Hepatocyte (in vitro differentiated cells): ENCODE measurements around the gene ZNF221. TPM values are rescaled to one million over a fixed set of nuclear protein-coding genes. Genes with fewer than 3 reads are reported as not detected.

ENCODE experiments used
- DNase-seq: peaks from one replicate; pipeline ENCODE4 v3.0.0-alpha.2; 2016; ENCODE audit warnings: low spot score
- H2AFZ ChIP-seq: fragments of 200-600 bp; sonication (generic); 2 replicates; pipeline ENCODE4 v1.6.0; 2016; ENCODE audit warnings: antibody characterized with exemption, mild to moderate bottlenecking
- H3K27ac ChIP-seq: fragments of 200-600 bp; sonication (generic); 2 replicates; pipeline ENCODE4 v1.5.1; 2016; ENCODE audit warnings: mild to moderate bottlenecking
- H3K27me3 ChIP-seq: fragments of 200-600 bp; sonication (generic); 2 replicates; pipeline ENCODE4 v1.6.1; 2016
- H3K36me3 ChIP-seq: fragments of 200-600 bp; sonication (generic); replicated peaks from 2 replicates; pipeline ENCODE4 v1.5.1; 2016; ENCODE audit warnings: low read depth; ENCODE audit not compliant: insufficient read depth
- H3K4me1 ChIP-seq: fragments of 200-600 bp; sonication (generic); 2 replicates; pipeline ENCODE4 v1.5.1; 2016; ENCODE audit warnings: mild to moderate bottlenecking, moderate library complexity; ENCODE audit not compliant: insufficient read depth
- H3K4me2 ChIP-seq: fragments of 200-600 bp; sonication (generic); 2 replicates; pipeline ENCODE4 v1.6.0; 2016
- H3K4me3 ChIP-seq: fragments of 200-600 bp; sonication (generic); 2 replicates; pipeline ENCODE4 v1.5.1; 2016; ENCODE audit warnings: mild to moderate bottlenecking
- H3K79me2 ChIP-seq: fragments of 200-600 bp; sonication (generic); 2 replicates; pipeline ENCODE4 v1.6.0; 2017; ENCODE audit warnings: mild to moderate bottlenecking
- H3K9me2 ChIP-seq: fragments of 200-600 bp; sonication (generic); replicated peaks from 2 replicates; pipeline ENCODE4 v1.6.0; 2017; ENCODE audit warnings: mild to moderate bottlenecking; ENCODE audit not compliant: insufficient read depth
- H3K9me3 ChIP-seq: fragments of 200-600 bp; sonication (generic); 2 replicates; pipeline ENCODE4 v1.5.1; 2016; ENCODE audit warnings: low read depth, mild to moderate bottlenecking
- H4K20me1 ChIP-seq: fragments of 200-600 bp; sonication (generic); 2 replicates; pipeline ENCODE4 v1.6.0; 2016; ENCODE audit warnings: mild to moderate bottlenecking; ENCODE audit not compliant: insufficient read depth, poor library complexity, severe bottlenecking
- CTCF ChIP-seq: fragments of 200-600 bp; sonication (generic); IDR thresholded peaks from 2 replicates; pipeline ENCODE4 v1.5.1; 2016; ENCODE audit warnings: antibody characterized with exemption, mild to moderate bottlenecking; ENCODE audit not compliant: poor library complexity
- EZH2 ChIP-seq: fragments of 200-600 bp; sonication (generic); IDR thresholded peaks from 2 replicates; pipeline ENCODE4 v1.6.1; 2016; ENCODE audit warnings: antibody characterized with exemption, mild to moderate bottlenecking, borderline replicate concordance
- EZH2phosphoT487 ChIP-seq: fragments of 200-600 bp; sonication (generic); IDR thresholded peaks from one replicate; pipeline ENCODE4 v1.6.1; 2018; ENCODE audit warnings: antibody characterized with exemption, mild to moderate bottlenecking, low read depth, moderate library complexity; ENCODE audit not compliant: unreplicated experiment, severe bottlenecking
- WGBS: methylation state at CpG from one replicate; pipeline ENCODE4 v1.1.6; 2016; ENCODE audit warnings: low lambda C conversion rate; ENCODE audit errors: missing lambda C conversion rate; 5-methylcytosine and 5-hydroxymethylcytosine counted together
- polyA plus RNA-seq: library from polyadenylated mRNA; unstranded; fragments of >200 nt; fragmentation: Nextera tagmentation; extraction: Ambion mirVana; gene quantifications from 2 replicates; pipeline ENCODE4 v1.2.1, GENCODE V29; 2016
- small RNA-seq: library from RNA; depleted of rRNA; stranded (forward); fragments of <200 nt; gene quantifications from one replicate; pipeline ENCODE3, GENCODE V24; 2014
- total RNA-seq: library from RNA; depleted of rRNA; stranded (reverse); fragments of >200 nt; gene quantifications from 2 replicates; pipeline ENCODE4 v1.2.3, GENCODE V29; 2014

The ZNF221 gene
- total and polyA plus RNA-seq, 2 experiments from 2014 or later, result 1.1 to 7.1 TPM

- Histone ChIP-seq H3K4me1 (peaks cover 5% of the 10 kb centered on the region), H3K9me2 (no peaks in the 10 kb centered on the region), H3K9me3 (peaks cover 44% of the 10 kb centered on the region), H3K27me3 (no peaks in the 10 kb centered on the region), H4K20me1 (no peaks in the 10 kb centered on the region), H2AFZ (no peak overlapping the region), H3K79me2 (peaks cover 26% of the 10 kb centered on the region), H3K4me3 (no peak overlapping the region), H3K36me3 (peaks cover 17% of the 10 kb centered on the region), H3K27ac (no peak overlapping the region), H3K4me2 (no peak overlapping the region)
- 98% methylated on average over 6 of the region's 6 CpGs for WGBS
- DNase-seq, result no peak
- no peak for TF ChIP-seq EZH2phosphoT487
- no peak for TF ChIP-seq CTCF
- TF ChIP-seq EZH2, result no peak
These were observed 56.4 kb downstream of the ZNF221 start for GRCh38 chr19:44007473-44007872.

- H3K4me2 ChIP-seq, result no peak overlapping the region
- H3K27ac ChIP-seq, result no peak overlapping the region
- no peaks in the 10 kb centered on the region for H3K4me1 ChIP-seq
- no peaks in the 10 kb centered on the region for H4K20me1 ChIP-seq
- DNase-seq, result no peak
- no peak overlapping the region for H3K4me3 ChIP-seq
- WGBS, result 97% methylated on average over 5 of the region's 5 CpGs
- no peaks in the 10 kb centered on the region for H3K27me3 ChIP-seq
- H3K36me3 ChIP-seq, result peaks cover 17% of the 10 kb centered on the region
- H3K9me3 ChIP-seq, result peaks cover 44% of the 10 kb centered on the region
- H2AFZ ChIP-seq, result no peak overlapping the region
- H3K79me2 ChIP-seq, result peaks cover 9% of the 10 kb centered on the region
- no peak for TF ChIP-seq CTCF
- no peak for TF ChIP-seq EZH2phosphoT487
- no peak for TF ChIP-seq EZH2
- no peaks in the 10 kb centered on the region for H3K9me2 ChIP-seq
These were observed 59.4 kb downstream of the ZNF221 start for GRCh38 chr19:44010468-44010867.

Small RNA genes within 50 kb of the gene (small RNA-seq; reads per million reads assigned to genes)
- not detected for gene AC006213.5

Other genes starting within 250 kb of the ZNF221 start
- not detected in 2 replicates for gene IRGC, start 235.2 kb upstream of the ZNF221 start, total RNA-seq
- not detected in 2 replicates for gene IRGC, start 235.2 kb upstream of the ZNF221 start, polyA plus RNA-seq
- gene SMG9, start 196.3 kb upstream of the ZNF221 start, total RNA-seq, result 9.5 and 16.1 TPM in 2 replicates
- gene SMG9, start 196.3 kb upstream of the ZNF221 start, polyA plus RNA-seq, result 34.9 and 39.7 TPM in 2 replicates
- gene KCNN4, start 170.3 kb upstream of the ZNF221 start, total RNA-seq, result 2.8 and 3.6 TPM in 2 replicates
- gene KCNN4, start 170.3 kb upstream of the ZNF221 start, polyA plus RNA-seq, result 5.4 and 8.3 TPM in 2 replicates
- 0.20 and 1.8 TPM in 2 replicates for gene LYPD5, start 148.8 kb upstream of the ZNF221 start, total RNA-seq
- 1.6 and 1.9 TPM in 2 replicates for gene LYPD5, start 148.8 kb upstream of the ZNF221 start, polyA plus RNA-seq
- gene ZNF283, start 123.9 kb upstream of the ZNF221 start, total RNA-seq, result 7.6 and 10.7 TPM in 2 replicates
- gene ZNF283, start 123.9 kb upstream of the ZNF221 start, polyA plus RNA-seq, result 1.8 and 2.1 TPM in 2 replicates
- 4.9 and 5.2 TPM in 2 replicates for gene ZNF404, start 67.3 kb upstream of the ZNF221 start, total RNA-seq
- gene ZNF404, start 67.3 kb upstream of the ZNF221 start, polyA plus RNA-seq, result 2.7 and 5.8 TPM in 2 replicates
- gene ZNF45, start 15.9 kb upstream of the ZNF221 start, total RNA-seq, result 10.3 and 10.6 TPM in 2 replicates
- gene ZNF45, start 15.9 kb upstream of the ZNF221 start, polyA plus RNA-seq, result 5.1 and 6.3 TPM in 2 replicates
- 5.6 and 7.2 TPM in 2 replicates for gene ZNF155, start 33.0 kb downstream of the ZNF221 start, total RNA-seq
- 3.2 and 5.3 TPM in 2 replicates for gene ZNF155, start 33.0 kb downstream of the ZNF221 start, polyA plus RNA-seq
- 4.4 and 5.9 TPM in 2 replicates for gene ZNF230, start 51.7 kb downstream of the ZNF221 start, total RNA-seq
- gene ZNF230, start 51.7 kb downstream of the ZNF221 start, polyA plus RNA-seq, result 3.7 and 4.3 TPM in 2 replicates
- gene ZNF222, start 74.2 kb downstream of the ZNF221 start, total RNA-seq, result 5.3 and 6.3 TPM in 2 replicates
- gene ZNF222, start 74.2 kb downstream of the ZNF221 start, polyA plus RNA-seq, result 1.6 and 1.8 TPM in 2 replicates
- 12.9 and 14.3 TPM in 2 replicates for gene ZNF223, start 100.8 kb downstream of the ZNF221 start, total RNA-seq
- gene ZNF223, start 100.8 kb downstream of the ZNF221 start, polyA plus RNA-seq, result 3.6 and 5.8 TPM in 2 replicates
- 2.6 and 2.9 TPM in 2 replicates for gene ZNF284, start 120.9 kb downstream of the ZNF221 start, total RNA-seq
- gene ZNF284, start 120.9 kb downstream of the ZNF221 start, polyA plus RNA-seq, result 0.87 and 1.4 TPM in 2 replicates
- 24.8 and 25.9 TPM in 2 replicates for gene ZNF224, start 143.1 kb downstream of the ZNF221 start, total RNA-seq
- 17.6 and 20.8 TPM in 2 replicates for gene ZNF224, start 143.1 kb downstream of the ZNF221 start, polyA plus RNA-seq
- 4.1 TPM in 2 replicates for gene ZNF225, start 162.2 kb downstream of the ZNF221 start, total RNA-seq
- 1.2 and 2.9 TPM in 2 replicates for gene ZNF225, start 162.2 kb downstream of the ZNF221 start, polyA plus RNA-seq
- gene ZNF234, start 190.3 kb downstream of the ZNF221 start, total RNA-seq, result 8.6 and 9.9 TPM in 2 replicates
- 4.1 and 6.7 TPM in 2 replicates for gene ZNF234, start 190.3 kb downstream of the ZNF221 start, polyA plus RNA-seq
- gene ZNF226, start 213.9 kb downstream of the ZNF221 start, total RNA-seq, result 22.6 and 30.9 TPM in 2 replicates
- 30.9 and 31.2 TPM in 2 replicates for gene ZNF226, start 213.9 kb downstream of the ZNF221 start, polyA plus RNA-seq